IPS-NIHi7 (cell line): ENCODE results near the gene TRIM23.
"Not testable (repeated sequence)": the region's sequence is repeated elsewhere in the genome, so short reads cannot be mapped to it uniquely, and the experiment has no call there.

Experiments used
- DNase-seq: peaks from one replicate; pipeline ENCODE4 v3.0.0; 2012; ENCODE audit warnings: mixed read lengths; ENCODE audit errors: extremely low spot score

TRIM23 gene

GRCh38 chr5:65624025-65624570 lies at the start of gene TRIM23:
TRIM23 (minus strand) TSS chr5:65624333; CDS start chr5:65624274, 59 bp downstream.
- DNase-seq = peak; percentile 90

- DNase-seq = no peak
These were observed 48.7 kb upstream of the TRIM23 start for GRCh38 chr5:65672796-65673195.

- DNase-seq = no peak
These were observed 44.6 kb upstream of the TRIM23 start for GRCh38 chr5:65668696-65669095.

- DNase-seq = peak; percentile 52
These were observed 39.8 kb upstream of the TRIM23 start for GRCh38 chr5:65663804-65664521.

- no peak for DNase-seq
These were observed 30.6 kb upstream of the TRIM23 start for GRCh38 chr5:65654713-65655112.

- DNase-seq = no peak
These were observed 27.0 kb upstream of the TRIM23 start for GRCh38 chr5:65651144-65651543.

GRCh38 chr5:65647941-65648340 lies 23.8 kb upstream of the TRIM23 start:
- peak; percentile 10 for DNase-seq

GRCh38 chr5:65646938-65647337 lies 22.8 kb upstream of the TRIM23 start:
- DNase-seq = no peak

GRCh38 chr5:65640240-65640639 lies 16.1 kb upstream of the TRIM23 start:
- DNase-seq = no peak

- DNase-seq = no peak
These were observed 6.8 kb upstream of the TRIM23 start for GRCh38 chr5:65630981-65631380.

- no peak for DNase-seq
These were observed 1.6 kb upstream of the TRIM23 start for GRCh38 chr5:65625743-65626142.

GRCh38 chr5:65624571-65625555 lies 730 bp upstream of the TRIM23 start, which contains the start of the genes SHLD3 and TRAPPC13:
SHLD3 (plus strand) TSS chr5:65625027; CDS start chr5:65629588, 4,561 bp downstream.
TRAPPC13 (plus strand) TSS chr5:65625027; CDS start chr5:65625061, 34 bp downstream.
- DNase-seq = peak; percentile 70

GRCh38 chr5:65623482-65623881 lies 651 bp downstream of the TRIM23 start:
- DNase-seq = no peak

- not testable (repeated sequence) for DNase-seq
These were observed 2.2 kb downstream of the TRIM23 start for GRCh38 chr5:65621961-65622360.

GRCh38 chr5:65620021-65620420 lies 4.1 kb downstream of the TRIM23 start:
- no peak for DNase-seq

GRCh38 chr5:65612298-65612907 lies 11.7 kb downstream of the TRIM23 start:
- DNase-seq = no peak

GRCh38 chr5:65611524-65611923 lies 12.6 kb downstream of the TRIM23 start:
- peak; percentile 7 for DNase-seq

GRCh38 chr5:65601761-65602160 lies 22.4 kb downstream of the TRIM23 start:
- not testable (repeated sequence) for DNase-seq

- no peak for DNase-seq
These were observed 35.4 kb downstream of the TRIM23 start for GRCh38 chr5:65588694-65589093.

- no peak for DNase-seq
These were observed 47.0 kb downstream of the TRIM23 start for GRCh38 chr5:65577141-65577540.

GRCh38 chr5:65570598-65571226 lies 53.4 kb downstream of the TRIM23 start:
- no peak for DNase-seq
